ENCODE measurements around the gene SLC26A6. TPM values are rescaled to one million over a fixed set of nuclear protein-coding genes. Genes with fewer than 3 reads are reported as not detected.

SLC26A6 gene
- polyA plus RNA-seq, 1 of the 3 experiments (the other 2 are of a cell fraction) = 31.9 TPM

DNA sequence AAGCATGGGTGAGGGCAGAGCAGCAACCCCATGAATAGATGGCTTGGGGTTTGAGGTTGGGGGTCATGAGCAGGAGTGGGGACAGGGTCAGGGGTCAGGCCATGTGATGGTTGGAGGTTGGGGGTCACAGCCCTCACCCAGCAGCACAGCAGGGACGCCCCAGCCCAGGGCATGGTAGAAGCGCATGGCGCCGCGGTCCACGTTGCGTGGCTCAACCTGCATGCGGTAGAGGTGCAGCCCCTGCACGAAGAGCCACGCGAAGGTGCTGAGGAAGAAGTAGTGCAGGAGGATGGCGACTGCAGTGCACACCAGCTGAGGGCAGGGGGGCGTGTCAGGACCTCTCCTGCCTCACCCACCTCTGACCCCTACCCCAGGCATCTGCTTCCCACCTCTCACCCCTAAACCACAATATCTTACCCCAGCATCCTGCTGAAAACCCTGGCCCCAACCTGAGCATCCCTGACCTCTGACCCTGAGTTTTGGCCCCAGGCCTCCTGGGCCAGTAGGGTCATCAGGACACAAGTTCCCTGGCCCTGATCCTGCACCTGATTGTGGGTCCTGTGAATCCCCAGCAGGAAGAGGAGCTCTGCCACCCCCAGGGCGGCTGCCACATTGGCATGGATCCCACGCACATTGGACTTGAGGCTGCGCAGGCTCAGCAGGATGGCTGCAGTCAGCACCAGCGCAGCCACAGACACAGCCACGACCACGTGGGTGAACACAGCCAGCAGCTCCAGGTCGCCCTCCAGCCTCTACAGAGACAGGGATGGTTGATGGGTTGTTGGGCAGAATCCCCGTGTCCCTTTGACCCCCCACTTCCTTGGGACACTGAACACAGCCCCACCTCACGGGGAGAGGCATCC, 9.9 kb upstream of the SLC26A6 start:
- Histone ChIP-seq H2AFZ (ENCODE audit: low read depth) (no peak overlapping the region), H3K36me3 (replicated peaks in 1 of 2; ENCODE audit: control insufficient read depth in 1 of 2, insufficient read depth in 2 of 2, low read length in 1 of 2) (peaks cover 1 to 79% of the 10 kb centered on the region in 2 experiments), H4K20me1 (ENCODE audit: insufficient read depth) (no peaks in the 10 kb centered on the region), H3K9me3 (no peaks in the 10 kb centered on the region), H3K9me2 (no peaks in the 10 kb centered on the region), H3K4me1 (ENCODE audit: control insufficient read depth in 1 of 2, insufficient read depth in 2 of 2, low read depth in 1 of 2, low read length in 1 of 2) (no peaks in the 10 kb centered on the region), H3K4me3 (ENCODE audit: low read depth in 2 of 2, low read length in 1 of 2) (no peak overlapping the region), H3K27ac (ENCODE audit: low read depth in 2 of 2, low read length in 1 of 2) (no peak overlapping the region), H3K79me2 (ENCODE audit: insufficient read depth) (no peaks in the 10 kb centered on the region), H3F3A (replicated peaks; ENCODE audit: insufficient read depth) (no peaks in the 10 kb centered on the region), H3K27me3 (ENCODE audit: insufficient read depth) (no peaks in the 10 kb centered on the region), H3K9ac (no peak overlapping the region), H3K4me2 (no peak overlapping the region)
- ChIA-PET CTCF (interaction anchor here (2.0 kb wide), 1 partner anchor 10 kb away, joined by 7 read pairs; the partner anchor contains the start of gene SLC26A6), POLR2A (interaction anchor here (1.9 kb wide), 1 partner anchor 10 kb away, joined by 6 read pairs; the partner anchor contains the start of gene SLC26A6)
- 97% methylated on average over 13 of the region's 22 CpGs for WGBS (ENCODE audit: low lambda C conversion rate)
- no peak for TF ChIP-seq EP300 (IDR thresholded peaks at IDR 0.05; ENCODE audit: borderline replicate concordance in 1 of 2, low read depth in 1 of 2, low read length in 1 of 2)
- no peak for TF ChIP-seq ELF1 (IDR thresholded peaks at IDR 0.05)
- TF ChIP-seq ZBTB33 (IDR thresholded peaks at IDR 0.05; ENCODE audit: borderline replicate concordance, low read depth) = no peak
- TF ChIP-seq, protein P1, sequence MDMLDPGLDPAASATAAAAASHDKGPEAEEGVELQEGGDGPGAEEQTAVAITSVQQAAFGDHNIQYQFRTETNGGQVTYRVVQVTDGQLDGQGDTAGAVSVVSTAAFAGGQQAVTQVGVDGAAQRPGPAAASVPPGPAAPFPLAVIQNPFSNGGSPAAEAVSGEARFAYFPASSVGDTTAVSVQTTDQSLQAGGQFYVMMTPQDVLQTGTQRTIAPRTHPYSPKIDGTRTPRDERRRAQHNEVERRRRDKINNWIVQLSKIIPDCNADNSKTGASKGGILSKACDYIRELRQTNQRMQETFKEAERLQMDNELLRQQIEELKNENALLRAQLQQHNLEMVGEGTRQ (IDR thresholded peaks at IDR 0.05; ENCODE audit: borderline replicate concordance, low read depth, low read length) = no peak
- TF ChIP-seq FOXM1 (IDR thresholded peaks at IDR 0.05; ENCODE audit: low read depth) = no peak
- no peak for TF ChIP-seq CTCF (IDR thresholded peaks at IDR 0.05)
- no peak for TF ChIP-seq MEF2A (IDR thresholded peaks at IDR 0.05; ENCODE audit: borderline replicate concordance, low read depth)
- no peak for TF ChIP-seq EZH2phosphoT487 (IDR thresholded peaks at IDR 0.05; ENCODE audit: borderline replicate concordance, low read depth)
- no peak for TF ChIP-seq RXRA (IDR thresholded peaks at IDR 0.05; ENCODE audit: borderline replicate concordance, low read depth)
- TF ChIP-seq GABPA (IDR thresholded peaks at IDR 0.05; ENCODE audit: low read depth) = no peak
- no peak for TF ChIP-seq MXI1 (IDR thresholded peaks at IDR 0.05; ENCODE audit: low read depth, low read length)
- TF ChIP-seq IRF3 (IDR thresholded peaks at IDR 0.05; ENCODE audit: low read depth, low read length) = no peak
- TF ChIP-seq, protein P2, sequence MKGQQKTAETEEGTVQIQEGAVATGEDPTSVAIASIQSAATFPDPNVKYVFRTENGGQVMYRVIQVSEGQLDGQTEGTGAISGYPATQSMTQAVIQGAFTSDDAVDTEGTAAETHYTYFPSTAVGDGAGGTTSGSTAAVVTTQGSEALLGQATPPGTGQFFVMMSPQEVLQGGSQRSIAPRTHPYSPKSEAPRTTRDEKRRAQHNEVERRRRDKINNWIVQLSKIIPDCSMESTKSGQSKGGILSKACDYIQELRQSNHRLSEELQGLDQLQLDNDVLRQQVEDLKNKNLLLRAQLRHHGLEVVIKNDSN (IDR thresholded peaks at IDR 0.05; ENCODE audit: borderline replicate concordance, low read depth) = no peak
- TF ChIP-seq MAX (IDR thresholded peaks at IDR 0.05; ENCODE audit: low read depth) = no peak
- TF ChIP-seq RAD21 (IDR thresholded peaks at IDR 0.05; ENCODE audit: low read length) = no peak
- TF ChIP-seq SMC3 (IDR thresholded peaks at IDR 0.05; ENCODE audit: low read depth, low read length) = no peak
- no peak for DNase-seq

All from SK-N-SH (cell line).